Activated T-cell treated with anti-CD3 and anti-CD28 coated beads, Interleukin-2, amount 50 U/mL, for 24 hours (primary cell): ENCODE data around the gene TERT.
"Not testable (repeated sequence)": the region's sequence is repeated elsewhere in the genome, so short reads cannot be mapped to it uniquely, and the experiment has no call there.

Source experiments
- DNase-seq: peaks from one replicate; pipeline ENCODE4 v3.0.0-alpha.2; 2020
- H3K27ac Mint-ChIP-seq: 2 replicates; pipeline ENCODE4 v1.8.0; 2020; ENCODE audit warnings: mild to moderate bottlenecking, mixed read lengths
- H3K27me3 Mint-ChIP-seq: 2 replicates; pipeline ENCODE4 v1.8.0; 2020; ENCODE audit warnings: mixed read lengths
- H3K36me3 Mint-ChIP-seq: 2 replicates; pipeline ENCODE4 v1.8.0; 2020; ENCODE audit warnings: low read depth, mixed read lengths
- H3K4me1 Mint-ChIP-seq: 2 replicates; pipeline ENCODE4 v1.8.0; 2020; ENCODE audit warnings: low read depth, mixed read lengths
- H3K4me3 Mint-ChIP-seq: 2 replicates; pipeline ENCODE4 v1.8.0; 2020; ENCODE audit warnings: mild to moderate bottlenecking, moderate library complexity, mixed read lengths
- H3K9me3 Mint-ChIP-seq: 2 replicates; pipeline ENCODE4 v1.8.0; 2020; ENCODE audit warnings: mixed read lengths

TERT gene

DNA sequence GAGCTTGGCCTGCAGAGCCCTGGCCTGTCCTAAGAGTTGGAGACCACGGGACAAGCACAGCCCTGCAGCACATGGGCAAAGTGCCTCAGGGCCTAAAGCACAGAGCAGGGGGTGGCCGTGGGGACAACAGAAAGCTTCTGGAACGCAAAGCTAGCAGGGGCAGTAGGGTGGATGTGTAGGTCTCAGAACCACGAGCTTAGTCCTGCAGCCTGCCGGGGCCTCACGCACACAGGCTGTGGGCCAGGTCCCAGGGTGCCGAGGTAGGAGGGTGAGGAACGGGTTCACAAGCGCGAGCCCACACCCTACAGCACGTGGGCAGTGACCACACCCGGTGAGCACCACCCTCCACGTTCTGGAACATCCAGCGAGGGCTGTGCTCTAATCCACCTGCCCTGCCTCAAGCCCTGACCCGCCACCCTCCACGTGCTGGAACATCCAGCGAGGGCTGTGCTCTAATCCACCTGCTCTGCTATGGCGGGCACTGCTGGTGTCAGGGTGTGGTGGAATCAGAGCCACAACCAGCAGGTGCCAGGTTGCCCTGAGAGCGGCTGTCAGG is 40.8 kb upstream of the TERT start:
- Mint-ChIP-seq H3K9me3 (no peaks in the 10 kb centered on the region), H3K4me3 (no peak overlapping the region), H3K36me3 (peaks cover 83% of the 10 kb centered on the region), H3K27ac (no peak overlapping the region), H3K27me3 (no peaks in the 10 kb centered on the region), H3K4me1 (peaks cover 10% of the 10 kb centered on the region)
- no peak for DNase-seq

DNA sequence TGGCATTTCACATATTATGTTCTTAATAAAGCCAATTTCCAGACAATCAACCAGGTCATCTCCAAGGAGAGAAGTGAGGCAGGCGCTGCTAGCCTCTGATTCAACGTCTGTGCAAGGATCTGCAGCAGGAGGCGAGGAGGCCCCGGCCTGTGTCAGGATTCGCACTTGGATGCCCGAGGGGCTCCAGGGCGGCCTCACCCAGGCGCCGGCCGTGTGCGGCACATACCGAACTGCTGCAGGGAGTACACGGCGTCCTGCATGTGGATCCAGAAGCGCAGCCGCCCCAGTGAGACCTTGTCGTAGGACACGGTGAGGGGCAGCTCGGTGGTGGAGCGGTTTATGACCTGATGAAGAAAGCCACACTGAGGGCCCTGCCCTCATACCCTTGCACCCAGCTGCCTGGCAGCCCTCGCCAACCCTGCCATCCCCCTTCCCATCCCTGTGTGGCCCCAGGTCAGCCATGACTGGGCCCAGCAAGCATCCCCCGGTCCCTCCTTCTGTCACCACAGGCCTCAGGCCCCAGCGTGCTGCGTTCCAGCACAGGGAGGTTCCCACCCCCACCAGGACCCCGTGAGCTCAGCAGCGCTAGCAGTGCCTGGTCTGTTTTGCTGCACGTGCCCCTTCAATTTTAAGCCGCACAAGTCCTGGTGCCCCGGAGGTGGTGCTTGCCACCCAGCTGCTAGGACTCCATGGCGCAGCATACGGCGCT is 40.1 kb upstream of the TERT start:
- Mint-ChIP-seq H3K9me3 (no peaks in the 10 kb centered on the region), H3K36me3 (peaks cover 83% of the 10 kb centered on the region), H3K27me3 (no peaks in the 10 kb centered on the region), H3K27ac (no peak overlapping the region), H3K4me1 (peaks cover 7% of the 10 kb centered on the region), H3K4me3 (no peak overlapping the region)
- no peak for DNase-seq

DNA sequence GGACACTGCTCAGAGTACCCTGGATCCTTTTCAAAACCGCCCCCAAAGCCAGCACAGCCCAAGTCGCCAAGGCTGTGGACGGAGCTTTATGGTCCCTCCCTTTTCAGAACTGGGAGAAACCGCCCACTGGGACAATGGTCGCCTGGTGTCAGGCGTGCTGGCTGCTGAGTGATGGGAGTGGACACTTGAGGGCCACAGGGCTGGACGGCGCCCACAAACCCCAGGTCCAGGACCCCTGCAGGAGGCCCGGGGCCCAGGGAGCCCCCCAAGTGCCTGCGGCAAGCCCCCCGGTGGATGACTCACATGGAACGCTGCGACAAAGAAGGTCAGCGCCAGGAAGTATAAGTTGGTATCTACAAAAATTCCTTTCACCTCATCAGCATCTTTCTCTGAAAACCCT is 39.1 kb upstream of the TERT start:
- no peak overlapping the region for H3K4me3 Mint-ChIP-seq

DNA sequence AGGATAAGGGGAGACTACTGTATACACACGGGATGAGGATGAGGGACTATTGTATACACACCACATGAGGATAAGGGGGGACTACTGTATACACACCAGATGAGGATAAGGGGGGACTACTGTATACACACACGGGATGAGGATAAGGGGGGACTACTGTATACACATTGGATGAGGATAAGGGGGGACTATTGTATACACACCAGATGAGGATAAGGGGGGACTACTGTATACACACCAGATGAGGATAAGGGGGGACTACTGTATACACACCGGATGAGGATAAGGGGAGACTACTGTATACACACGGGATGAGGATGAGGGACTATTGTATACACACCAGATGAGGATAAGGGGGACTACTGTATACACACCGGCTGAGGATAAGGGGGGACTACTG is 38.4 kb upstream of the TERT start:
- H3K27ac Mint-ChIP-seq, DNase-seq, H3K27me3 Mint-ChIP-seq, H3K4me3 Mint-ChIP-seq, H3K9me3 Mint-ChIP-seq: not testable (repeated sequence)
- H3K36me3 Mint-ChIP-seq: peaks cover 85% of the 10 kb centered on the region
- peaks cover 12% of the 10 kb centered on the region for H3K4me1 Mint-ChIP-seq

More for the DNA sequence above, 39.1 kb upstream of the TERT start:
- Mint-ChIP-seq H3K27me3 (no peaks in the 10 kb centered on the region), H3K4me1 (peaks cover 6% of the 10 kb centered on the region), H3K27ac (no peak overlapping the region), H3K36me3 (peaks cover 84% of the 10 kb centered on the region), H3K9me3 (no peaks in the 10 kb centered on the region)
- DNase-seq: no peak

DNA sequence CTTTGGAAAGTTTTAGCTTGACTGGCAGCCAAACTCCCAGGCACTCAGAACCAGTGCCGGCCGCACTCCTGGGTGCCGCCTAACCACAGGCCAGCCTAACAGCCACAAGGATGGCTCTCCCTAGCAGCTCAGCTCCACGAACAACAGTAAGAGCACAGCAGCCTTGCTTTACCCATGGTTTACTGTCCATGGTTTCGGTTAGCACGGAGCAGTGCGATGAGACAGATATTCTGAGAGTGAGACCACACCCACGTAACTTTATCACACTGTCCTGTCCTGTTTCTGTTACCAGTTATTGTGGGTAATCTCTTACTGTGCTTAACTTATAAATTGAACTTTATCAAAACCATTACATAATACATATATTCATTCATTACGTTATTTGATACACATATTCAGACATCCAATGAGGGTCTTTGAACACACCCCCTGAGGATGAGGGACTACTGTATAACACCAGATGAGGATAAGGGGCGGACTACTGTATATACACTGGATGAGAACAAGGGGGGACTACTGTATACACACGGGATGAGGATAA is 37.7 kb upstream of the TERT start:
- H3K36me3 Mint-ChIP-seq: peaks cover 81% of the 10 kb centered on the region
- no peak overlapping the region for H3K4me3 Mint-ChIP-seq
- H3K9me3 Mint-ChIP-seq: no peaks in the 10 kb centered on the region
- no peak for DNase-seq
- no peak overlapping the region for H3K27ac Mint-ChIP-seq
- peaks cover 13% of the 10 kb centered on the region for H3K4me1 Mint-ChIP-seq
- H3K27me3 Mint-ChIP-seq: no peaks in the 10 kb centered on the region

DNA sequence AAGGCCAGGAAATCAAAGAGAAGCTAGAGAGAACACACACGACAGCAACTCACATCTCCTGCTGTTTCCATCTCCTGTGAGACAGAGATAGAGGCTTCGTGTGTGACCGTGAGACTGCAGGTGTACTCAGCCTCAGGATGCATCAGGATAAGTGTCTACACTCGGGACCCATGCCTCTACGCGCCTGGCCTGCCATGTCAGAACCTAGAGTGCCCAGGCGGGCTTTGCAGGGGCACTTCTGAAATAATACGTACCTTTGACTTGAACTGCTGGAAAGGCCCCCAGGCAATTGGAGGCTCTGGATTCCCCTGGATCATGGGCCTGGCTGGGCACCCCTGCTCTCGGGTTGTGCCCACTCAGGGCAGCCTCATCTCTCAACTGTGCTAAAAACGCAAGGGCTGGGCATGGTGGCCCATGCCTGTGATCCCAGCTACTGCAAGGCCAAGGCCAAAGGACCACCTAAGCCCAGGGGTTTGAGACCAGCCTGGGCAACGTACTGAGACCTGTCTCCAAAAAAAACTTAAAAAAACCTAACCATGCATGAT is 37.1 kb upstream of the TERT start:
- H3K27me3 Mint-ChIP-seq: no peaks in the 10 kb centered on the region
- peak overlapping the region; percentile 38 for H3K27ac Mint-ChIP-seq
- no peak for DNase-seq
- no peaks in the 10 kb centered on the region for H3K9me3 Mint-ChIP-seq
- peaks cover 12% of the 10 kb centered on the region for H3K4me1 Mint-ChIP-seq
- peaks cover 79% of the 10 kb centered on the region for H3K36me3 Mint-ChIP-seq
- H3K4me3 Mint-ChIP-seq: no peak overlapping the region

DNA sequence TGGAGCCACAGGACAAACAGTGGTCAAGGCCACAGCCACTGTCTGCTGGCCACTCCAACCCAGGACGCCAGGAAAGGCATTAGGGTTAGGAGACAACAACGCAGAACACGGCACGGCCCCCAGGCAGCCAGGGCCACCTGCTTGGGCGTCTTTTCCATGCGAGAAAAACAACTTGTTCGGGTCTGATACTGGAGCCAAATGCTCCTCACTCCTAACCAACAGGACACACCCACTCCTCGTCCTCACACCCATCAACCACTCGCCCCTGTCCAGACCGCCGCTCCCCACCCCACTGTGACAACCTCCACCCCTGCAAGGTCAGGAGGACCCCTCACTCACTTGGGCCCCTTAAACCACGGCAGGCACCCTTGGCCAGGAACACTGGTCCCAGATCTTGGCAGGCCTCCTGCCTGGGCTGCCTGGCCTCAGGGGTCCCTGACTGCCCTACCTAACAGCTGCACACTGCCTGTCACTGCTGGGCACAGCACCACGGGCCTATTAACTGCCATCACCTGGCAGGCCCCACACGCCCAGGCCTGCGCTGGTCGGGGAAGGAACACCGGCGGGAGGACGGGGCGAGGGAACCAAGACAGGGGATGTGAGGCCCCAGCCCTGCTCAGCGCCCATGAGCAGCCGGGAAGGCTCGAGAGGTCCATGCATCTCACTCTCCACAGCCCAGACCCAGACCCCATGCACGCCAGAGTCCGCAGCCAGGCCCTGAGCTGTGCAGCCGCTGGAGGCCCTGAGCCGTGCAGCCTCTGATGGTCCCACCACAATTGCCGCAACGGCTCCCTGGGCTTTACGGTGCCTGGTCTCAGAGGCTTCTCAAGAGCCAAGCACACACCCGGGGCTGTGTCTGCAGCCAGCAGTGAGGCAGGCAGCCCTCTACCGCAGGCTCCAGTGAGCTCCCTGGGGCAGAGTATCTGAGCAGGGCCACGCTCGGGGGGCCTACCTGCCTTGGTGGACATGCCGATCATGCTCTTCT is 36.3 kb upstream of the TERT start:
- H3K36me3 Mint-ChIP-seq: peaks cover 77% of the 10 kb centered on the region
- H3K27ac Mint-ChIP-seq: peak overlapping the region; percentile 38
- no peak for DNase-seq
- H3K4me1 Mint-ChIP-seq: peaks cover 12% of the 10 kb centered on the region
- no peak overlapping the region for H3K4me3 Mint-ChIP-seq
- H3K27me3 Mint-ChIP-seq: no peaks in the 10 kb centered on the region
- no peaks in the 10 kb centered on the region for H3K9me3 Mint-ChIP-seq

DNA sequence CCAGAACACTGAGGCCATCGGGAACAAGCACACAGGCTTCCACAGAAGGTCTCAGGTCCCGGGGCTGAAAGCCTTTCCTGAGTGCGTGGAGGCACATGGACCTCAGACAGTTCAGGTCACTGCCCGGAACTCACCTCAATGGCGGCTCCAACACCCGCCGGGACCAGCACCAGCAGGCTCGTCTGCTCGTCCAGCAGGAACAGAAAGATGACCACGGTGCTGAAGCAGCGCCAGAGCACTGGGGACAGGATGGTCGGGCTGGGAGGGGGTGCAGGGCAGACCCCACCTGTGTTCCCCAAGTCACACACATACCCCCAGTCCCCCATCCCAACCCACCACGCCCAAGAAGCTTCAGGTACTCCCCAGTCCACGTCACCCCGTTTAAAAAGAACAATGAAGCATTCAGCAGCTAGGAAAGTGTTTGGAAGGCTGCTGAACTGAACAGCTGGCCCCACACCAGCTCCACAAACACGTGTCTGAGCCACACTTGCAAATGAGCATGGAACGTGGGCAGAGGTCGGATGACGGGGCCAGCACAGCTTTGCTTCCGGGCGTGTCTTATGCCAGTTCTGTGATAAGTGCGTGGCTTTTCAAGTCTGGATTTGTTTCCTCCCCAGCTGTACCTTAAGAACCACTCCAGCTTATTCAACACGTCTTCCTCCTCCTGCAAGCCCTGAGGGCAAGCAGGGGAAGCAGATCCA is 35.4 kb upstream of the TERT start:
- H3K36me3 Mint-ChIP-seq: peaks cover 78% of the 10 kb centered on the region
- no peaks in the 10 kb centered on the region for H3K27me3 Mint-ChIP-seq
- no peak for DNase-seq
- H3K4me3 Mint-ChIP-seq: no peak overlapping the region
- H3K9me3 Mint-ChIP-seq: no peaks in the 10 kb centered on the region
- H3K27ac Mint-ChIP-seq: peak overlapping the region; percentile 57
- H3K4me1 Mint-ChIP-seq: peaks cover 12% of the 10 kb centered on the region

DNA sequence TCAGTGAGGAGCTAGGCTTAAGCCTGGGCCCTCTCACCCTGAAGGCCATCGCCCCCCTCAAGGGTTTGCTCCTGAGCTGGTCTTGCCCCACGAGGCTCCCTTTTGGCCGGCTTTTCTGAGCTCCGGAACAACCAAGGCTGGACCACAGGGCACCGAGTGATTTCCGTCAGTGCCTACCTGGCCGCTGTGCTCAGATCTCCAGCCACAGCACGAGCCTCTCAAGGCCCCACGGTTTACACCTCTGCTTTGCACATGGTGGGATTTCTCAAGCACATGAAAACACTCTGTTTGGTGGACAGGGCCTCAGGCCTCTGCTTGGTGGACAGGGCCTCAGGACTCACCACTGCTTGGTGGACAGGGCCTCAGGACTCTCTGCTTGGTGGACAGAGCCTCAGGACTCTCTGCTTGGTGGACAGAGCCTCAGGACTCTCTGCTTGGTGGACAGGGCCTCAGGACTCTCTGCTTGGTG is 34.3 kb upstream of the TERT start:
- H3K36me3 Mint-ChIP-seq: peaks cover 78% of the 10 kb centered on the region
- DNase-seq: no peak
- H3K4me3 Mint-ChIP-seq: no peak overlapping the region
- H3K27me3 Mint-ChIP-seq: no peaks in the 10 kb centered on the region
- H3K27ac Mint-ChIP-seq: peak overlapping the region; percentile 62
- no peaks in the 10 kb centered on the region for H3K9me3 Mint-ChIP-seq
- H3K4me1 Mint-ChIP-seq: peaks cover 12% of the 10 kb centered on the region

DNA sequence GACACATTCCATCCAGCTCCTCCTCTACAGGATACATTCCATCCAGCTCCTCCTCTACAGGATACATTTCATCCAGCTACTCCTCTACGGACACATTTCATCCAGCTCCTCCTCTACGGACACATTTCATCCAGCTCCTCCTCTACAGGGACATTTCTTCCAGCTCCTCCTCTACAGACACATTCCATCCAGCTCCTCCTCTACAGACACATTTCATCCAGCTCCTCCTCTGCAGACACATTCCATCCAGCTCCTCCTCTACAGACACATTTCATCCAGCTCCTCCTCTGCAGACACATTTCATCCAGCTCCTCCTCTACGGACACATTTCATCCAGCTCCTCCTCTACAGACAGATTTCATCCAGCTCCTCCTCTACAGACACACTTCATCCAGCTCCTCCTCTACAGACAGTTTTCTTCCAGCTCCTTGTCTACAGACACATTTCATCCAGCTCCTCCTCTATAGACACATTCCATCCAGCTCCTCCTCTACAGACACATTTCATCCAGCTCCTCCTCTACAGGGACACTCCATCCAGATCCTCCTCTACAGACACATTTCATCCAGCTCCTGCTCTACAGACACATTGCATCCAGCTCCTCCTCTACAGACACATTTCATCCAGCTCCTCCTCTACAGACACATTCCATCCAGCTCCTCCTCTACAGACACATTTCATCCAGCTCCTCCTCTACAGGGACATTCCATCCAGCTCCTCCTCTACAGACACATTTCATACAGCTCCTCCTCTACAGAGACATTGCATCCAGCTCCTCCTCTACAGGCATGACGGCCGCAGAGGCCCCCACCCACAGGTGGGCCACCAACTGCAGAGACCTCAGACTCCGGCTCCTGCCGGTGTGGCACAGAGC is 33.6 kb upstream of the TERT start:
- H3K4me1 Mint-ChIP-seq: peaks cover 12% of the 10 kb centered on the region
- H3K4me3 Mint-ChIP-seq, H3K27me3 Mint-ChIP-seq, DNase-seq, H3K9me3 Mint-ChIP-seq: not testable (repeated sequence)
- peak overlapping the region; percentile 62 for H3K27ac Mint-ChIP-seq
- peaks cover 78% of the 10 kb centered on the region for H3K36me3 Mint-ChIP-seq

DNA sequence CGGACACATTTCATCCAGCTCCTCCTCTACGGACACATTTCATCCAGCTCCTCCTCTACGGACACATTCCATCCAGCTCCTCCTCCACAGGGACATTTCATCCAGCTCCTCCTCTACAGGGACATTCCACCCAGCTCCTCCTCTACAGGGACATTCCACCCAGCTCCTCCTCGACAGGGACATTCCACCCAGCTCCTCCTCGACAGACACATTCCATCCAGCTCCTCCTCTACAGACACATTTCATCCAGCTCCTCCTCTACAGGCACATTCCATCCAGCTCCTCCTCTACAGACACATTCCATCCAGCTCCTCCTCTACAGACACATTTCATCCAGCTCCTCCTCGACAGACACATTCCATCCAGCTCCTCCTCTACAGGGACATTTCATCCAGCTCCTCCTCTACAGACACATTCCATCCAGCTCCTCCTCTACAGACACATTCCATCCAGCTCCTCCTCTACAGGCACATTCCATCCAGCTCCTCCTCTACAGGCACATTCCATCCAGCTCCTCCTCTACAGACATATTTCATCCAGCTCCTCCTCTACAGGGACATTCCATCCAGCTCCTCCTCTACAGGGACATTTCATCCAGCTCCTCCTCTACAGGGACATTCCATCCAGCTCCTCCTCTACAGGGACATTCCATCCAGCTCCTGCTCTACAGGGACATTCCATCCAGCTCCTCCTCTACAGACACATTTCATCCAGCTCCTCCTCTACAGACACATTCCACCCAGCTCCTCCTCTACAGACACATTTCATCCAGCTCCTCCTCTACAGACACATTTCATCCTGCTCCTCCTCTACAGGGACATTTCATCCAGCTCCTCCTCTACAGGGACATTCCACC is 32.3 kb upstream of the TERT start:
- H3K4me3 Mint-ChIP-seq, H3K27me3 Mint-ChIP-seq, H3K9me3 Mint-ChIP-seq: not testable (repeated sequence)
- H3K4me1 Mint-ChIP-seq: peaks cover 12% of the 10 kb centered on the region
- peaks cover 78% of the 10 kb centered on the region for H3K36me3 Mint-ChIP-seq
- H3K27ac Mint-ChIP-seq: peak overlapping the region; percentile 47
- DNase-seq: peak; percentile 16

DNA sequence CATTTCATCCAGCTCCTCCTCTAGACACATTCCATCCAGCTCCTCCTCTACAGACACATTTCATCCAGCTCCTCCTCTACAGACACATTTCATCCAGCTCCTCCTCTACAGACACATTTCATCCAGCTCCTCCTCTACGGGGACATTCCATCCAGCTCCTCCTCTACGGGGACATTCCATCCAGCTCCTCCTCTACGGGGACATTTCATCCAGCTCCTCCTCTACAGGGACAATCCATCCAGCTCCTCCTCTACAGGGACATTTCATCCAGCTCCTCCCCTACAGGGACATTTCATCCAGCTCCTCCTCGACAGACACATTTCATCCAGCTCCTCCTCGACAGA is 31.6 kb upstream of the TERT start:
- H3K9me3 Mint-ChIP-seq, H3K4me3 Mint-ChIP-seq: not testable (repeated sequence)
- H3K36me3 Mint-ChIP-seq: peaks cover 78% of the 10 kb centered on the region

More for the DNA sequence above, 31.6 kb upstream of the TERT start:
- Mint-ChIP-seq H3K27ac (peak overlapping the region; percentile 50), H3K4me1 (peaks cover 12% of the 10 kb centered on the region)
- peak; percentile 17 for DNase-seq
- H3K27me3 Mint-ChIP-seq: not testable (repeated sequence)
